ENCODE results near the gene CCDC170.

DNA sequence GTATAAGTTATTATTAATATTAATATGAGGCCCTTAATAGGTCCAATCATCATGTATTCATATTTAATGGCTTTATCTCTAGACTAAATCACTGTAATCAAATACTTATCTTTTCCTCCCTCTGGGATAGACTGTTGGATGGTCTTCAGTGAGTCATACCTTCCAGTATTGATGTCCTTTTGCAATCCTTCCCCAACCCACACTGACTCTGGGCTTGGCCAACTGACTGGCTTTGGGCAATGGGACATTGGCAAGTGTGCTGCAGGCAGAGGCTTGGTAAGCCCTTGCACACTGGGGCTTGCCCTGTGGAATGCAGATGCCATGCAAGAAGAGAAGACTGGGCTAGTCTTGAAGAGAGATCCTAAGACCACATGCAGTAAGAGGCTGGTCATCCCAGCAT, 136.6 kb downstream of the CCDC170 start:
- TF ChIP-seq, protein P1, sequence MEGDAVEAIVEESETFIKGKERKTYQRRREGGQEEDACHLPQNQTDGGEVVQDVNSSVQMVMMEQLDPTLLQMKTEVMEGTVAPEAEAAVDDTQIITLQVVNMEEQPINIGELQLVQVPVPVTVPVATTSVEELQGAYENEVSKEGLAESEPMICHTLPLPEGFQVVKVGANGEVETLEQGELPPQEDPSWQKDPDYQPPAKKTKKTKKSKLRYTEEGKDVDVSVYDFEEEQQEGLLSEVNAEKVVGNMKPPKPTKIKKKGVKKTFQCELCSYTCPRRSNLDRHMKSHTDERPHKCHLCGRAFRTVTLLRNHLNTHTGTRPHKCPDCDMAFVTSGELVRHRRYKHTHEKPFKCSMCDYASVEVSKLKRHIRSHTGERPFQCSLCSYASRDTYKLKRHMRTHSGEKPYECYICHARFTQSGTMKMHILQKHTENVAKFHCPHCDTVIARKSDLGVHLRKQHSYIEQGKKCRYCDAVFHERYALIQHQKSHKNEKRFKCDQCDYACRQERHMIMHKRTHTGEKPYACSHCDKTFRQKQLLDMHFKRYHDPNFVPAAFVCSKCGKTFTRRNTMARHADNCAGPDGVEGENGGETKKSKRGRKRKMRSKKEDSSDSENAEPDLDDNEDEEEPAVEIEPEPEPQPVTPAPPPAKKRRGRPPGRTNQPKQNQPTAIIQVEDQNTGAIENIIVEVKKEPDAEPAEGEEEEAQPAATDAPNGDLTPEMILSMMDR (conservative IDR thresholded peaks at IDR 0.05; ENCODE audit: low read depth, low read length): no peak
- no peak for TF ChIP-seq EZH2 (IDR thresholded peaks at IDR 0.05; ENCODE audit: low read length, unreplicated experiment)
